ENCODE results near the gene SLC25A14.

Gene SLC25A14

GRCh38 chrX:130378024-130378669 lies 38.4 kb downstream of the SLC25A14 start:
- no peak for DNase-seq (ENCODE audit: insufficient read length, low spot score)
- no peak for TF ChIP-seq CTCF (IDR thresholded peaks at IDR 0.05; ENCODE audit: insufficient read depth, missing control alignments)
- FAIRE-seq: peak; percentile 81

GRCh38 chrX:130385520-130385919 lies 45.8 kb downstream of the SLC25A14 start, which contains the start of gene GPR119:
Gene GPR119, minus strand, starts transcription at chrX:130385674. Its CDS starts 227 bp downstream, at chrX:130385447.
- FAIRE-seq (no peak), DNase-seq (ENCODE audit: insufficient read length, low spot score) (no peak)
- TF ChIP-seq CTCF (IDR thresholded peaks at IDR 0.05; ENCODE audit: insufficient read depth, missing control alignments): no peak

GRCh38 chrX:130386408-130386808 lies 46.7 kb downstream of the SLC25A14 start:
- no peak for DNase-seq (ENCODE audit: insufficient read length, low spot score)
- no peak for FAIRE-seq
- TF ChIP-seq CTCF (IDR thresholded peaks at IDR 0.05; ENCODE audit: insufficient read depth, missing control alignments): no peak

- FAIRE-seq (peak; percentile 82), DNase-seq (ENCODE audit: insufficient read length, low spot score) (peak; percentile 26)
- peak; percentile 68 for TF ChIP-seq CTCF (IDR thresholded peaks at IDR 0.05; ENCODE audit: insufficient read depth, missing control alignments)
These were observed 53.8 kb downstream of the SLC25A14 start for GRCh38 chrX:130393451-130394074.

- TF ChIP-seq CTCF (IDR thresholded peaks at IDR 0.05; ENCODE audit: insufficient read depth, missing control alignments): no peak
These were observed 55.6 kb downstream of the SLC25A14 start for GRCh38 chrX:130395341-130395740.

GRCh38 chrX:130401415-130402207 lies 61.9 kb downstream of the SLC25A14 start, which contains the start of gene RBMX2:
Gene RBMX2, plus strand, starts transcription at chrX:130401987. Its CDS starts 46 bp downstream, at chrX:130402033.
- peak; percentile 41 for FAIRE-seq
- DNase-seq (ENCODE audit: insufficient read length, low spot score): peak; percentile 78
- no peak for TF ChIP-seq CTCF (IDR thresholded peaks at IDR 0.05; ENCODE audit: insufficient read depth, missing control alignments)

More at GRCh38 chrX:130395341-130395740, 55.6 kb downstream of the SLC25A14 start:
- FAIRE-seq (no peak), DNase-seq (ENCODE audit: insufficient read length, low spot score) (no peak)

Measured in D721Med (cell line).